H1 (cell line): ENCODE data around the gene TEKT3. TPM values are rescaled to one million over a fixed set of nuclear protein-coding genes. Genes with fewer than 3 reads are reported as not detected.

Experiments
- CTCF ChIA-PET: fragments of 300-600 bp; sonication (Branson Sonifier 250); formaldehyde crosslinking; loops from one replicate; lab custom pipeline; 2021; ENCODE audit not compliant: partially characterized antibody; lab: Charles Lee
- POLR2A ChIA-PET: fragments of 300-600 bp; sonication (Branson Sonifier 250); formaldehyde crosslinking; loops from one replicate; lab custom pipeline; 2021; ENCODE audit warnings: inconsistent platforms; ENCODE audit not compliant: partially characterized antibody; lab: Charles Lee
- DNase-seq, 2 experiments: peaks; one replicate each; pipeline versions ENCODE4 v3.0.0 to v3.0.0-alpha.2; 2010 to 2022; ENCODE audit warnings: low spot score in 2 of 2, low read depth in 1 of 2, mixed read lengths in 1 of 2
- FAIRE-seq: peaks from 2 replicates; lab custom pipeline; 2011; peaks lifted over from hg19 to GRCh38; lab: Jason Lieb, UNC
- H2AFZ ChIP-seq: 2 replicates; pipeline ENCODE4 v1.8.1; 2012; ENCODE audit warnings: low read length, inconsistent platforms
- H2AK5ac ChIP-seq: 2 replicates; pipeline ENCODE4 v1.6.1; 2013; ENCODE audit warnings: low read depth, low read length
- H2BK120ac ChIP-seq: replicated peaks from 2 replicates; pipeline ENCODE3; 2013; ENCODE audit warnings: low read depth, low read length, inconsistent platforms
- H2BK12ac ChIP-seq: 2 replicates; pipeline ENCODE4 v1.6.1; 2013; ENCODE audit warnings: low read depth, low read length
- H2BK15ac ChIP-seq: 2 replicates; pipeline ENCODE4 v1.6.1; 2013; ENCODE audit warnings: low read length
- H2BK20ac ChIP-seq: 2 replicates; pipeline ENCODE4 v1.6.1; 2013; ENCODE audit warnings: low read length
- H2BK5ac ChIP-seq: 2 replicates; pipeline ENCODE4 v1.6.1; 2013; ENCODE audit warnings: low read depth, low read length
- H3K14ac ChIP-seq: 2 replicates; pipeline ENCODE4 v1.6.1; 2013; ENCODE audit warnings: inconsistent platforms; ENCODE audit not compliant: insufficient read length
- H3K18ac ChIP-seq: 2 replicates; pipeline ENCODE4 v1.6.1; 2013; ENCODE audit warnings: low read length; ENCODE audit errors: extremely low read depth
- H3K23ac ChIP-seq: 2 replicates; pipeline ENCODE4 v1.6.1; 2013; ENCODE audit warnings: inconsistent platforms; ENCODE audit not compliant: insufficient read length
- H3K23me2 ChIP-seq: 2 replicates; pipeline ENCODE4 v1.6.1; 2013; ENCODE audit warnings: low read depth, low read length
- H3K27ac ChIP-seq: 2 replicates; pipeline ENCODE4 v1.6.1; 2011; ENCODE audit warnings: low read depth, low read length, inconsistent platforms
- H3K27me3 ChIP-seq, 4 experiments: replicated peaks in 1 of 4; 1 replicate in 1 of 4; 2 replicates in 3 of 4; pipeline versions ENCODE4 v1.6.1 to v1.8.1; 2011 to 2013; ENCODE audit warnings: low read length in 3 of 4, mild to moderate bottlenecking in 3 of 4, inconsistent platforms in 2 of 4, mixed read lengths in 2 of 4, moderate library complexity in 1 of 4; ENCODE audit not compliant: control insufficient read depth in 3 of 4, insufficient read depth in 3 of 4; ENCODE audit errors: extremely low read depth in 1 of 4
- H3K36me3 ChIP-seq, 4 experiments: 2 replicates each; pipeline versions ENCODE4 v1.6.1 to v1.8.1; 2011 to 2013; ENCODE audit warnings: mild to moderate bottlenecking in 4 of 4, low read length in 3 of 4, moderate library complexity in 2 of 4, control low read depth in 1 of 4, inconsistent platforms in 1 of 4; ENCODE audit not compliant: insufficient read depth in 4 of 4, control insufficient read depth in 2 of 4
- H3K4ac ChIP-seq: replicated peaks from 2 replicates; pipeline ENCODE3; 2013; ENCODE audit warnings: low read length, low read depth, mixed read lengths, inconsistent platforms; ENCODE audit not compliant: insufficient read length
- H3K4me1 ChIP-seq, 4 experiments: replicated peaks in 1 of 4; 1 replicate in 1 of 4; 2 replicates in 3 of 4; pipeline versions ENCODE4 v1.6.1 to v1.8.1; 2011 to 2013; ENCODE audit warnings: low read length in 3 of 4, inconsistent platforms in 2 of 4, mixed read lengths in 1 of 4; ENCODE audit not compliant: insufficient read depth in 4 of 4, control insufficient read depth in 3 of 4
- H3K4me2 ChIP-seq, 2 experiments: 2 replicates each; pipeline versions ENCODE4 v1.6.1 to v1.8.1; 2011 to 2013; ENCODE audit warnings: low read depth in 2 of 2, low read length in 2 of 2, control low read depth in 1 of 2, inconsistent platforms in 1 of 2, mild to moderate bottlenecking in 1 of 2; ENCODE audit not compliant: insufficient read depth in 1 of 2
- H3K4me3 ChIP-seq, 4 experiments: fragments of 200-600, 300-600 bp in 1 of 4; sonication (generic), shearing (Covaris generic), sonication (Bioruptor Twin) in 1 of 4; 2 replicates each; pipeline versions ENCODE4 v1.5.1 to v1.8.1; 2011 to 2016; ENCODE audit warnings: low read length in 4 of 4, low read depth in 3 of 4, control low read depth in 2 of 4, inconsistent platforms in 2 of 4, mild to moderate bottlenecking in 2 of 4, mixed read lengths in 1 of 4, moderate library complexity in 1 of 4; ENCODE audit not compliant: insufficient read depth in 2 of 4; ENCODE audit errors: extremely low read depth in 1 of 4
- H3K56ac ChIP-seq: replicated peaks from 2 replicates; pipeline ENCODE3; 2013; ENCODE audit warnings: low read depth, mild to moderate bottlenecking, mixed read lengths, low read length, inconsistent platforms; ENCODE audit not compliant: insufficient read length
- H3K79me1 ChIP-seq: 2 replicates; pipeline ENCODE4 v1.6.1; 2013; ENCODE audit warnings: low read depth, low read length, control low read depth
- H3K79me2 ChIP-seq, 2 experiments: 2 replicates each; pipeline versions ENCODE4 v1.6.1 to v1.8.1; 2012 to 2013; ENCODE audit warnings: low read length in 2 of 2, mild to moderate bottlenecking in 2 of 2, inconsistent platforms in 1 of 2; ENCODE audit not compliant: insufficient read depth in 2 of 2, control insufficient read depth in 1 of 2
- H3K9ac ChIP-seq, 4 experiments: replicated peaks in 1 of 4; 1 replicate in 1 of 4; 2 replicates in 3 of 4; pipeline versions ENCODE4 v1.6.1 to v1.8.1; 2011 to 2013; ENCODE audit warnings: low read depth in 3 of 4, low read length in 3 of 4, control low read depth in 2 of 4, mild to moderate bottlenecking in 2 of 4, moderate library complexity in 2 of 4, inconsistent platforms in 1 of 4; ENCODE audit errors: extremely low read depth in 1 of 4
- H3K9me3 ChIP-seq, 2 experiments: 2 replicates each; pipeline versions ENCODE4 v1.6.1 to v1.8.1; 2012 to 2013; ENCODE audit warnings: mild to moderate bottlenecking in 2 of 2, moderate library complexity in 2 of 2, control low read depth in 1 of 2, inconsistent platforms in 1 of 2, low read depth in 1 of 2, low read length in 1 of 2, mixed read lengths in 1 of 2; ENCODE audit not compliant: insufficient read depth in 2 of 2
- H4K20me1 ChIP-seq, 2 experiments: replicated peaks in 1 of 2; 2 replicates each; pipeline versions ENCODE3 to v1.8.1; 2011 to 2013; ENCODE audit warnings: inconsistent platforms in 2 of 2, low read length in 2 of 2, mild to moderate bottlenecking in 1 of 2; ENCODE audit not compliant: insufficient read depth in 2 of 2, control insufficient read depth in 1 of 2
- H4K5ac ChIP-seq: 2 replicates; pipeline ENCODE4 v1.6.1; 2013; ENCODE audit warnings: low read length, low read depth, mixed read lengths, inconsistent platforms; ENCODE audit not compliant: insufficient read length
- H4K8ac ChIP-seq: 2 replicates; pipeline ENCODE4 v1.8.0; 2013; ENCODE audit warnings: mild to moderate bottlenecking, moderate library complexity, low read length, inconsistent platforms; ENCODE audit not compliant: insufficient read depth; ENCODE audit errors: extremely low read depth
- H4K91ac ChIP-seq: replicated peaks from 2 replicates; pipeline ENCODE3; 2013; ENCODE audit warnings: low read length, mixed read lengths, inconsistent platforms; ENCODE audit not compliant: insufficient read length
- ATF3 ChIP-seq: IDR thresholded peaks from 2 replicates; pipeline ENCODE4 v1.6.1; 2011; ENCODE audit warnings: low read depth, mild to moderate bottlenecking, low read length; ENCODE audit not compliant: insufficient read depth
- CBX5 ChIP-seq: fragments of 300-800, 300-1000 bp; sonication (generic); IDR thresholded peaks from 2 replicates; pipeline ENCODE4 v1.7.1; 2016; ENCODE audit warnings: antibody characterized with exemption, low read length, low read depth
- EP300 ChIP-seq, 2 experiments: IDR thresholded peaks; 1 replicate in 1 of 2; 2 replicates in 1 of 2; pipeline ENCODE4 v1.6.1; 2011 to 2012; ENCODE audit warnings: low read depth in 2 of 2, low read length in 2 of 2, mild to moderate bottlenecking in 2 of 2, borderline replicate concordance in 1 of 2, inconsistent platforms in 1 of 2, moderate library complexity in 1 of 2
- EZH2 ChIP-seq: fragments of 200-600 bp; sonication (generic); IDR thresholded peaks from 2 replicates; pipeline ENCODE4 v1.7.1; 2012; ENCODE audit warnings: low read depth, mild to moderate bottlenecking, moderate library complexity, low read length, inconsistent platforms; ENCODE audit not compliant: severe bottlenecking
- KDM1A ChIP-seq: fragments of 200-600, 300-600 bp; sonication (generic); IDR thresholded peaks from 2 replicates; pipeline ENCODE4 v1.7.1; 2016; ENCODE audit warnings: mild to moderate bottlenecking, low read length, borderline replicate concordance
- KDM4A ChIP-seq: IDR thresholded peaks from one replicate; pipeline ENCODE4 v1.7.1; 2012; ENCODE audit warnings: low read depth, mild to moderate bottlenecking, moderate library complexity, low read length, inconsistent platforms; ENCODE audit not compliant: severe bottlenecking
- POLR2A ChIP-seq, 2 experiments: IDR thresholded peaks; 1 replicate in 1 of 2; 2 replicates in 1 of 2; pipeline ENCODE4 v1.6.1; 2011; ENCODE audit warnings: low read depth in 2 of 2, low read length in 2 of 2, mild to moderate bottlenecking in 2 of 2; ENCODE audit errors: control extremely low read depth in 1 of 2
- POU5F1 ChIP-seq: IDR thresholded peaks from 2 replicates; pipeline ENCODE4 v1.6.1; 2011; ENCODE audit warnings: low read depth, mild to moderate bottlenecking, low read length, moderate library complexity
- RAD21 ChIP-seq, 2 experiments: IDR thresholded peaks in 1 of 2; conservative IDR thresholded peaks in 1 of 2; 2 replicates each; pipeline ENCODE4 v1.6.1; 2011; ENCODE audit warnings: low read depth in 2 of 2, low read length in 2 of 2, improper control_type of control experiment in 1 of 2, inconsistent platforms in 1 of 2, mild to moderate bottlenecking in 1 of 2, moderate library complexity in 1 of 2
- SIRT6 ChIP-seq: IDR thresholded peaks from one replicate; pipeline ENCODE4 v1.7.1; 2012; ENCODE audit warnings: low read length, inconsistent platforms
- SP1 ChIP-seq: IDR thresholded peaks from 2 replicates; pipeline ENCODE4 v1.6.1; 2011; ENCODE audit warnings: low read depth, low read length
- SUZ12 ChIP-seq: fragments of 200-600 bp; sonication (generic); IDR thresholded peaks from 2 replicates; pipeline ENCODE4 v1.6.1; 2012; ENCODE audit warnings: mild to moderate bottlenecking, inconsistent platforms, low read length, moderate library complexity, mixed read lengths
- TAF1 ChIP-seq: IDR thresholded peaks from 2 replicates; pipeline ENCODE4 v1.6.1; 2011; ENCODE audit warnings: mild to moderate bottlenecking, low read depth, low read length
- WGBS, 2 experiments: shearing (Covaris generic) in 1 of 2; methylation state at CpG; one replicate each; pipeline versions ENCODE4 v1.1.6 to v1.1.7; 2013 to 2015; ENCODE audit warnings: low lambda C conversion rate in 2 of 2, mixed read lengths in 2 of 2, inconsistent platforms in 1 of 2, low coverage in 1 of 2, missing lambda C conversion rate in 1 of 2; ENCODE audit not compliant: insufficient replicate concordance in 2 of 2, insufficient coverage in 1 of 2, insufficient read length in 1 of 2; ENCODE audit errors: extremely low coverage in 1 of 2, missing lambda C conversion rate in 1 of 2; 5-methylcytosine and 5-hydroxymethylcytosine counted together
- polyA plus RNA-seq, 7 experiments: library from polyadenylated mRNA; depleted of rRNA in 3 of 7; stranded (reverse) in 5 of 7; unstranded in 2 of 7; fragments of >200 nt in 5 of 7; fragments of 200-250 nt in 2 of 7; gene quantifications; 1 replicate in 5 of 7; 2 replicates in 1 of 7; 4 replicates in 1 of 7; pipeline versions ENCODE4 v1.2.1 to v1.2.3, GENCODE V29; 2011 to 2013; ENCODE audit warnings: missing spikeins in 2 of 7, mixed read lengths in 2 of 7
- total RNA-seq: library from RNA; stranded (reverse); fragmentation: NEBNext Ultra II Directional; extraction: Animal tissue kit (Norgen Biotek cat#: 25700); gene quantifications from 2 replicates; pipeline ENCODE4 v1.2.1, GENCODE V29; 2021

TEKT3 gene
- total and polyA plus RNA-seq, 2 of the 8 experiments (the other 6 are each of a cell fraction or from before 2014, with no cell fraction given), result 2.2 to 2.9 TPM

DNA sequence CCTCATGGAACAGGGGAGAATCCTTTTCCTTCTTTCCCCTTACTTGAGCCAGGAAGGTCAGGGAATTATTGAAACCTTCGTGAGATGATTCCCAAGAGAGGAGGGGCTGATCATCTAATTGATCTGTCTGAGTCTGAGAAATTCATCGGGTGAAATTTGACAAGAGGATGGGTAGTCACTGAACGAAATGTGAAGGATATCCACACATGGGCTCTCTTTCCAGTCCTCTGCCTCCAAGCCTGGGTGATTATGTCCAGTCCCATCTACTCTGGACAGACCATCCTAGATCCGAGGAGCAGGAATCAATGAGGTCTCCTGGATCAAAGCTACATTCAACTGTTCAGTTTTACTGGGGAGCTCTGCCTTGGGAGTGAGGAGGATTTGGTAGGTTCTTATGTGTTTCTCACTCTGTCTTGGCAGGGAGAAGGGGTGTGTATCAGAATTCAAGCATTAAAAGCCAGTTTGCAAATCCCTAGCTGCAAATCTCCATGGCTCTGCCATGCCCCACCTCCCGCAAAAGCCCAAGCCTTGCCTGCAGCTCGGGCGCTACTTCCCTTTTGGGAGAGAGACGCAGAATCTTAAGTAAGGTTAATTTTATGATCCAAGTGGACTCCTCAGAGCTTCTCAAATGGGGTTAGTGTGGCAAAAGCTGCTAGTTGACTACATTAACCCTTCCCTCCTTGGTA lies 47.1 kb upstream of the TEKT3 start:
- H3K23me2 ChIP-seq, result no peaks in the 10 kb centered on the region
- no peak overlapping the region for H3K9ac ChIP-seq
- H3K4me2 ChIP-seq, result no peak overlapping the region
- H2BK5ac ChIP-seq, result no peak overlapping the region
- H2AK5ac ChIP-seq, result no peak overlapping the region
- H3K4me1 ChIP-seq, result peaks cover 2 to 4% (median 3%) of the 10 kb centered on the region in 4 experiments; a peak in 6 of 7 replicates
- 85% methylated on average over 8 of the region's 8 CpGs; no CpG with 5 or more reads in 1 of the 2 experiments for WGBS, 2 experiments
- no peaks in the 10 kb centered on the region for H3K36me3 ChIP-seq
- H2AFZ ChIP-seq, result no peak overlapping the region
- H2BK20ac ChIP-seq, result no peak overlapping the region
- no peak overlapping the region for H3K4ac ChIP-seq
- ChIA-PET CTCF (interaction anchor here (0.6 to 1.3 kb wide), 3 partner anchors 16 to 142 kb away, joined by 3 read pairs; no protein-coding TSS in a partner anchor), POLR2A (no interaction called here)
- no peaks in the 10 kb centered on the region for H3K79me2 ChIP-seq
- no peak overlapping the region for H4K91ac ChIP-seq
- no peaks in the 10 kb centered on the region for H3K79me1 ChIP-seq
- no peak for DNase-seq
- H3K56ac ChIP-seq, result no peak overlapping the region
- no peak overlapping the region for H3K18ac ChIP-seq
- H3K27ac ChIP-seq, result no peak overlapping the region
- H3K14ac ChIP-seq, result no peak overlapping the region
- FAIRE-seq, result no peak
- no peak overlapping the region for H4K5ac ChIP-seq
- H2BK12ac ChIP-seq, result no peak overlapping the region
- no peak overlapping the region for H2BK15ac ChIP-seq
- no peaks in the 10 kb centered on the region for H4K20me1 ChIP-seq
- H4K8ac ChIP-seq, result no peak overlapping the region
- no peak overlapping the region for H2BK120ac ChIP-seq
- H3K23ac ChIP-seq, result no peak overlapping the region
- no peaks in the 10 kb centered on the region for H3K9me3 ChIP-seq
- no peaks in the 10 kb centered on the region; a peak in 1 of 7 replicates for H3K27me3 ChIP-seq
- H3K4me3 ChIP-seq, result no peak overlapping the region
- TF ChIP-seq SIRT6, result no peak
- TF ChIP-seq SUZ12, result no peak
- TF ChIP-seq EP300 (IDR thresholded peaks at IDR 0.05; ENCODE audit: borderline replicate concordance in 1 of 2, low read depth in 2 of 2, low read length in 2 of 2), result no peak
- no peak for TF ChIP-seq EZH2
- TF ChIP-seq CBX5, result no peak
- no peak for TF ChIP-seq ATF3
- TF ChIP-seq RAD21 (IDR thresholded peaks at IDR 0.05 in 1 of 2, conservative IDR thresholded peaks at IDR 0.05 in 1 of 2; ENCODE audit: low read depth in 2 of 2, low read length in 2 of 2), result no peak
- TF ChIP-seq POLR2A (IDR thresholded peaks at IDR 0.05; ENCODE audit: control extremely low read depth in 1 of 2, low read depth in 2 of 2, low read length in 2 of 2), result no peak
- TF ChIP-seq POU5F1, result no peak
- TF ChIP-seq SP1, result no peak
- TF ChIP-seq TAF1, result no peak
- TF ChIP-seq KDM1A, result no peak
- no peak for TF ChIP-seq KDM4A
